Astrocyte (in vitro differentiated cells and primary cell): ENCODE results near the gene KSR2. TPM values are rescaled to one million over a fixed set of nuclear protein-coding genes. Genes with fewer than 3 reads are reported as not detected.

Experiments
- DNase-seq: peaks from one replicate; pipeline ENCODE4 v3.0.0-alpha.2; 2010; ENCODE audit warnings: low read depth
- FAIRE-seq: peaks from 2 replicates; lab custom pipeline; 2011; peaks lifted over from hg19 to GRCh38; lab: Jason Lieb, UNC
- H2AFZ ChIP-seq: 2 replicates; pipeline ENCODE4 v1.6.0; 2012; ENCODE audit warnings: low read depth, low read length, inconsistent platforms
- H3K27ac ChIP-seq: 2 replicates; pipeline ENCODE4 v1.5.1; 2011; ENCODE audit warnings: low read depth, low read length, inconsistent platforms
- H3K27me3 ChIP-seq: 2 replicates; pipeline ENCODE4 v1.6.0; 2011; ENCODE audit warnings: low read length, inconsistent platforms; ENCODE audit not compliant: insufficient read depth
- H3K36me3 ChIP-seq: 2 replicates; pipeline ENCODE4 v1.5.1; 2011; ENCODE audit warnings: low read length, inconsistent platforms; ENCODE audit not compliant: insufficient read depth
- H3K4me1 ChIP-seq: 2 replicates; pipeline ENCODE4 v1.5.1; 2011; ENCODE audit warnings: low read length, inconsistent platforms; ENCODE audit not compliant: insufficient read depth
- H3K4me2 ChIP-seq: 2 replicates; pipeline ENCODE4 v1.6.0; 2012; ENCODE audit warnings: low read length, inconsistent platforms
- H3K4me3 ChIP-seq: 2 replicates; pipeline ENCODE4 v1.5.1; 2011; ENCODE audit warnings: low read depth, mild to moderate bottlenecking, low read length, inconsistent platforms; ENCODE audit not compliant: insufficient read depth
- H3K79me2 ChIP-seq: 2 replicates; pipeline ENCODE4 v1.6.0; 2012; ENCODE audit warnings: mild to moderate bottlenecking, low read length, inconsistent platforms; ENCODE audit not compliant: insufficient read depth
- H3K9ac ChIP-seq: 2 replicates; pipeline ENCODE4 v1.6.0; 2012; ENCODE audit warnings: mild to moderate bottlenecking, low read length, inconsistent platforms
- H3K9me3 ChIP-seq: 2 replicates; pipeline ENCODE4 v1.5.1; 2012; ENCODE audit warnings: low read depth, mild to moderate bottlenecking, low read length, inconsistent platforms; ENCODE audit not compliant: insufficient read depth
- H4K20me1 ChIP-seq: 2 replicates; pipeline ENCODE4 v1.6.0; 2012; ENCODE audit warnings: low read length, inconsistent platforms; ENCODE audit not compliant: insufficient read depth
- H3K27ac Mint-ChIP-seq: one replicate; pipeline ENCODE4 v1.8.0; 2021; ENCODE audit warnings: mild to moderate bottlenecking, mixed read lengths; ENCODE audit not compliant: unreplicated experiment
- H3K27me3 Mint-ChIP-seq: one replicate; pipeline ENCODE4 v1.8.0; 2021; ENCODE audit warnings: low read depth, mixed read lengths; ENCODE audit not compliant: unreplicated experiment
- H3K36me3 Mint-ChIP-seq: one replicate; pipeline ENCODE4 v1.8.0; 2021; ENCODE audit warnings: low read depth, mixed read lengths; ENCODE audit not compliant: unreplicated experiment
- H3K4me1 Mint-ChIP-seq: one replicate; pipeline ENCODE4 v1.8.0; 2021; ENCODE audit warnings: low read depth, mixed read lengths; ENCODE audit not compliant: unreplicated experiment
- H3K4me3 Mint-ChIP-seq: one replicate; pipeline ENCODE4 v1.8.0; 2021; ENCODE audit warnings: mild to moderate bottlenecking, moderate library complexity, mixed read lengths; ENCODE audit not compliant: unreplicated experiment
- H3K9me3 Mint-ChIP-seq: one replicate; pipeline ENCODE4 v1.8.0; 2021; ENCODE audit warnings: mild to moderate bottlenecking, mixed read lengths; ENCODE audit not compliant: unreplicated experiment
- EZH2 ChIP-seq: IDR thresholded peaks from 2 replicates; pipeline ENCODE4 v1.6.1; 2012; ENCODE audit warnings: mild to moderate bottlenecking, low read length, inconsistent platforms; ENCODE audit not compliant: insufficient read depth
- total RNA-seq: library from RNA; stranded (reverse); gene quantifications from 2 replicates; pipeline ENCODE4 v1.2.1, GENCODE V29; 2021
- TF ChIP-seq, protein P1 (sequence below): IDR thresholded peaks from 2 replicates; pipeline ENCODE4 v1.5.1; 2011; ENCODE audit warnings: low read depth, mild to moderate bottlenecking, inconsistent platforms, low read length, moderate library complexity; ENCODE audit not compliant: insufficient read depth

KSR2 gene
- total RNA-seq, 1 donor from 2014 or later = 0.98 TPM

DNA sequence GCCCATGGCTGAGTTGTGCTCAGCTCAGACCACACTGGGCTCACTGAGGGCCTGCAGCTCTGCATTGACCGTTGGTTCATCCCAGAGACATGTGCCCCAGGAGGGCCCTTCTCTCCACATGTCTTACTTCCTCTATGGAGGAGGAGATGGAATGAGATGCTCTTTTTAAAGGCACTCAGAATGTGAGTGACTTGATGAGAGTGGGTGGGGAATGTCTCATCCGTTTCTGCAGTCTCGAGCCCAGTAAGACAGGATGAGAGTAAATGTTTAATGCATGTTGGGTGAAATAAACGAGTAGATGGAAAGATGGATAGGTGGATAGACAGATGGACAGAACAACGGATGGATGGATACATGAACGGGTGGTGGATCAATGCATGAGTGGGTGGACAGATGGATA is 538.5 kb downstream of the KSR2 start:
- no peak overlapping the region for H3K9ac ChIP-seq
- peaks cover 15% of the 10 kb centered on the region for H3K9me3 ChIP-seq
- Mint-ChIP-seq H3K4me1 (no peaks in the 10 kb centered on the region), H3K9me3 (no peaks in the 10 kb centered on the region), H3K36me3 (no peaks in the 10 kb centered on the region), H3K27me3 (no peaks in the 10 kb centered on the region), H3K4me3 (no peak overlapping the region), H3K27ac (no peak overlapping the region)
- no peak for TF ChIP-seq EZH2
- TF ChIP-seq, protein P1, sequence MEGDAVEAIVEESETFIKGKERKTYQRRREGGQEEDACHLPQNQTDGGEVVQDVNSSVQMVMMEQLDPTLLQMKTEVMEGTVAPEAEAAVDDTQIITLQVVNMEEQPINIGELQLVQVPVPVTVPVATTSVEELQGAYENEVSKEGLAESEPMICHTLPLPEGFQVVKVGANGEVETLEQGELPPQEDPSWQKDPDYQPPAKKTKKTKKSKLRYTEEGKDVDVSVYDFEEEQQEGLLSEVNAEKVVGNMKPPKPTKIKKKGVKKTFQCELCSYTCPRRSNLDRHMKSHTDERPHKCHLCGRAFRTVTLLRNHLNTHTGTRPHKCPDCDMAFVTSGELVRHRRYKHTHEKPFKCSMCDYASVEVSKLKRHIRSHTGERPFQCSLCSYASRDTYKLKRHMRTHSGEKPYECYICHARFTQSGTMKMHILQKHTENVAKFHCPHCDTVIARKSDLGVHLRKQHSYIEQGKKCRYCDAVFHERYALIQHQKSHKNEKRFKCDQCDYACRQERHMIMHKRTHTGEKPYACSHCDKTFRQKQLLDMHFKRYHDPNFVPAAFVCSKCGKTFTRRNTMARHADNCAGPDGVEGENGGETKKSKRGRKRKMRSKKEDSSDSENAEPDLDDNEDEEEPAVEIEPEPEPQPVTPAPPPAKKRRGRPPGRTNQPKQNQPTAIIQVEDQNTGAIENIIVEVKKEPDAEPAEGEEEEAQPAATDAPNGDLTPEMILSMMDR = no peak
- H3K4me2 ChIP-seq = no peak overlapping the region
- no peak overlapping the region for H2AFZ ChIP-seq
- FAIRE-seq (no peak), DNase-seq (no peak)
- no peak overlapping the region for H3K27ac ChIP-seq
- H4K20me1 ChIP-seq = no peaks in the 10 kb centered on the region
- no peaks in the 10 kb centered on the region for H3K27me3 ChIP-seq
- no peaks in the 10 kb centered on the region for H3K4me1 ChIP-seq
- no peaks in the 10 kb centered on the region for H3K79me2 ChIP-seq
- H3K36me3 ChIP-seq = no peaks in the 10 kb centered on the region
- H3K4me3 ChIP-seq = no peak overlapping the region

DNA sequence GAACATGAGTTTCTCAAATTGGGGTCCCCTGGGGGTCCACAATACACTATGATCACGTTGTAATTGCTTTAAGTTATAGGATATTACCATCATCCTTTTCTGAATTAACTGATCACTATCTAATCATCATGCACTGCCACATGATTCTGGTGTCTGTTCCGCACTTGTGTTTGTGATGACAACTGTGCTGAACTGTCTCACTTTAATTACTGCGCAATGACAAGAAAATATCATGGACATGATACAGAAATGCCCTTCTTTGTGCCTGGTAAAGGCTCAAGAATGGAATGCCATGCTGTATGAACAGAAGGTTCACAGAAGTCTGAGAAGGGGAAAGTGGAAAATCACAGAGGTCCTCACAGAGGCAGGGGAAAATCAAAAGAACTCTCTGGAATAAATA is 541.6 kb downstream of the KSR2 start:
- no peaks in the 10 kb centered on the region for H3K4me1 Mint-ChIP-seq
- DNase-seq (no peak), FAIRE-seq (no peak)
- H3K36me3 Mint-ChIP-seq = no peaks in the 10 kb centered on the region
- H3K4me1 ChIP-seq = no peaks in the 10 kb centered on the region
- H3K79me2 ChIP-seq = no peaks in the 10 kb centered on the region
- no peaks in the 10 kb centered on the region for H3K27me3 ChIP-seq
- H3K4me3 Mint-ChIP-seq = no peak overlapping the region
- TF ChIP-seq, protein P1 = no peak
- TF ChIP-seq EZH2 = no peak
- no peak overlapping the region for H3K27ac Mint-ChIP-seq
- H3K9me3 ChIP-seq = no peaks in the 10 kb centered on the region
- no peak overlapping the region for H3K27ac ChIP-seq
- H3K27me3 Mint-ChIP-seq = peaks cover 12% of the 10 kb centered on the region
- H3K4me3 ChIP-seq = no peak overlapping the region
- H2AFZ ChIP-seq = no peak overlapping the region
- H3K9ac ChIP-seq = no peak overlapping the region
- no peaks in the 10 kb centered on the region for H3K36me3 ChIP-seq
- no peaks in the 10 kb centered on the region for H3K9me3 Mint-ChIP-seq
- no peak overlapping the region for H3K4me2 ChIP-seq
- H4K20me1 ChIP-seq = no peaks in the 10 kb centered on the region

DNA sequence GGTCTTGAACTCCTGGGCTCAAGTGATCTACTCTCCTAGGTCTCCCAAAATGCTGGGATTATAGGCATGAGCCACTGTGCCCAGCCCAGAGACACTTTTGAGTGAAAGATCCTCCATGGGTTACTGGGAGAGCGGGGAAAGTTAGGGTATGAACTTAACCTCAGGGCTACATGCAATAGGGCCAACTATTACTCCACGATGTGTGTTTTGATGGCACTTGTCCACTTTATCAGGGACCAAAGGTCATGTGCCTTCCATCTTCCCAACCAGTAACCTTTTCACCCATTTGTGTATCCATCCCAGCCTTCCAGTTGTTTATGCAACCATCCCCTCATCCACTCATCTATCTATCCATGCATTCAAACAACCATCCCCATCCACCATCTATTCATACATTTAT is 546.8 kb downstream of the KSR2 start:
- no peak overlapping the region for H3K27ac ChIP-seq
- H4K20me1 ChIP-seq = no peaks in the 10 kb centered on the region
- Mint-ChIP-seq H3K4me3 (no peak overlapping the region), H3K27me3 (peaks cover 25% of the 10 kb centered on the region), H3K27ac (no peak overlapping the region), H3K9me3 (no peaks in the 10 kb centered on the region), H3K36me3 (no peaks in the 10 kb centered on the region), H3K4me1 (no peaks in the 10 kb centered on the region)
- H3K4me1 ChIP-seq = no peaks in the 10 kb centered on the region
- H3K36me3 ChIP-seq = no peaks in the 10 kb centered on the region
- H2AFZ ChIP-seq = no peak overlapping the region
- no peaks in the 10 kb centered on the region for H3K27me3 ChIP-seq
- TF ChIP-seq EZH2 = no peak
- TF ChIP-seq, protein P1 = no peak
- H3K4me3 ChIP-seq = no peak overlapping the region
- H3K79me2 ChIP-seq = no peaks in the 10 kb centered on the region
- no peak for FAIRE-seq
- no peak for DNase-seq
- no peaks in the 10 kb centered on the region for H3K9me3 ChIP-seq
- no peak overlapping the region for H3K4me2 ChIP-seq
- H3K9ac ChIP-seq = no peak overlapping the region
